ENCODE data around the gene STIMATE. TPM values are rescaled to one million over a fixed set of nuclear protein-coding genes. Genes with fewer than 3 reads are reported as not detected.

Gene STIMATE
- polyA plus RNA-seq, 1 donor: 5.9 TPM

- no peak for DNase-seq
- Histone ChIP-seq H3K9me3 (ENCODE audit: control insufficient read depth, low read depth, low read length) (no peaks in the 10 kb centered on the region), H3K4me3 (ENCODE audit: low read length) (no peak overlapping the region), H3K27me3 (ENCODE audit: control insufficient read depth, insufficient read depth, low read length) (no peaks in the 10 kb centered on the region), H3K27ac (ENCODE audit: low read length) (no peak overlapping the region), H3K36me3 (ENCODE audit: control insufficient read depth, insufficient read depth, low read length) (no peaks in the 10 kb centered on the region), H3K4me1 (ENCODE audit: control insufficient read depth, insufficient read depth, low read length) (no peaks in the 10 kb centered on the region)
- WGBS (ENCODE audit: insufficient coverage, low lambda C conversion rate): no CpG with 5 or more reads among the region's 8 CpGs
These were observed 23.8 kb downstream of the STIMATE start for GRCh38 chr3:52873433-52874159.

GRCh38 chr3:52872245-52872644 lies 25.1 kb downstream of the STIMATE start:
- WGBS (ENCODE audit: insufficient coverage, low lambda C conversion rate): 100% methylated on average over 2 of the region's 3 CpGs

GRCh38 chr3:52871761-52872160 lies 25.6 kb downstream of the STIMATE start:
- DNase-seq: no peak
- Histone ChIP-seq H3K4me3 (ENCODE audit: low read length) (no peak overlapping the region), H3K36me3 (ENCODE audit: control insufficient read depth, insufficient read depth, low read length) (no peaks in the 10 kb centered on the region), H3K9me3 (ENCODE audit: control insufficient read depth, low read depth, low read length) (no peaks in the 10 kb centered on the region), H3K4me1 (ENCODE audit: control insufficient read depth, insufficient read depth, low read length) (no peaks in the 10 kb centered on the region), H3K27ac (ENCODE audit: low read length) (no peak overlapping the region), H3K27me3 (ENCODE audit: control insufficient read depth, insufficient read depth, low read length) (no peaks in the 10 kb centered on the region)
- WGBS (ENCODE audit: insufficient coverage, low lambda C conversion rate): no CpG with 5 or more reads among the region's 9 CpGs

More at GRCh38 chr3:52872245-52872644, 25.1 kb downstream of the STIMATE start:
- no peaks in the 10 kb centered on the region for H3K9me3 ChIP-seq (ENCODE audit: control insufficient read depth, low read depth, low read length)
- no peak overlapping the region for H3K27ac ChIP-seq (ENCODE audit: low read length)
- H3K4me1 ChIP-seq (ENCODE audit: control insufficient read depth, insufficient read depth, low read length): no peaks in the 10 kb centered on the region
- no peaks in the 10 kb centered on the region for H3K27me3 ChIP-seq (ENCODE audit: control insufficient read depth, insufficient read depth, low read length)
- no peak for DNase-seq
- H3K4me3 ChIP-seq (ENCODE audit: low read length): no peak overlapping the region
- no peaks in the 10 kb centered on the region for H3K36me3 ChIP-seq (ENCODE audit: control insufficient read depth, insufficient read depth, low read length)

- no peaks in the 10 kb centered on the region for H3K9me3 ChIP-seq (ENCODE audit: control insufficient read depth, low read depth, low read length)
- H3K36me3 ChIP-seq (ENCODE audit: control insufficient read depth, insufficient read depth, low read length): no peaks in the 10 kb centered on the region
- no peaks in the 10 kb centered on the region for H3K4me1 ChIP-seq (ENCODE audit: control insufficient read depth, insufficient read depth, low read length)
- H3K27me3 ChIP-seq (ENCODE audit: control insufficient read depth, insufficient read depth, low read length): no peaks in the 10 kb centered on the region
- WGBS (ENCODE audit: insufficient coverage, low lambda C conversion rate): no CpG with 5 or more reads among the region's 10 CpGs
- no peak overlapping the region for H3K4me3 ChIP-seq (ENCODE audit: low read length)
- no peak overlapping the region for H3K27ac ChIP-seq (ENCODE audit: low read length)
- DNase-seq: no peak
These were observed 26.9 kb downstream of the STIMATE start for GRCh38 chr3:52870471-52870870.

- no peaks in the 10 kb centered on the region for H3K27me3 ChIP-seq (ENCODE audit: control insufficient read depth, insufficient read depth, low read length)
- 92% methylated on average over 2 of the region's 12 CpGs for WGBS (ENCODE audit: insufficient coverage, low lambda C conversion rate)
- no peak overlapping the region for H3K27ac ChIP-seq (ENCODE audit: low read length)
- no peaks in the 10 kb centered on the region for H3K4me1 ChIP-seq (ENCODE audit: control insufficient read depth, insufficient read depth, low read length)
- H3K9me3 ChIP-seq (ENCODE audit: control insufficient read depth, low read depth, low read length): no peaks in the 10 kb centered on the region
- H3K36me3 ChIP-seq (ENCODE audit: control insufficient read depth, insufficient read depth, low read length): no peaks in the 10 kb centered on the region
- no peak overlapping the region for H3K4me3 ChIP-seq (ENCODE audit: low read length)
- DNase-seq: no peak
These were observed 30.9 kb downstream of the STIMATE start for GRCh38 chr3:52866427-52866826.

GRCh38 chr3:52865994-52866393 lies 31.4 kb downstream of the STIMATE start:
- no peaks in the 10 kb centered on the region for H3K36me3 ChIP-seq (ENCODE audit: control insufficient read depth, insufficient read depth, low read length)
- no peak overlapping the region for H3K27ac ChIP-seq (ENCODE audit: low read length)
- WGBS (ENCODE audit: insufficient coverage, low lambda C conversion rate): 100% methylated on average over 2 of the region's 13 CpGs
- H3K4me1 ChIP-seq (ENCODE audit: control insufficient read depth, insufficient read depth, low read length): no peaks in the 10 kb centered on the region
- no peaks in the 10 kb centered on the region for H3K27me3 ChIP-seq (ENCODE audit: control insufficient read depth, insufficient read depth, low read length)
- no peak overlapping the region for H3K4me3 ChIP-seq (ENCODE audit: low read length)
- no peaks in the 10 kb centered on the region for H3K9me3 ChIP-seq (ENCODE audit: control insufficient read depth, low read depth, low read length)
- no peak for DNase-seq

- no peak overlapping the region for H3K4me3 ChIP-seq (ENCODE audit: low read length)
- H3K9me3 ChIP-seq (ENCODE audit: control insufficient read depth, low read depth, low read length): no peaks in the 10 kb centered on the region
- no peak overlapping the region for H3K27ac ChIP-seq (ENCODE audit: low read length)
- no peaks in the 10 kb centered on the region for H3K27me3 ChIP-seq (ENCODE audit: control insufficient read depth, insufficient read depth, low read length)
- 100% methylated on average over 1 of the region's 8 CpGs for WGBS (ENCODE audit: insufficient coverage, low lambda C conversion rate)
- DNase-seq: no peak
- no peaks in the 10 kb centered on the region for H3K4me1 ChIP-seq (ENCODE audit: control insufficient read depth, insufficient read depth, low read length)
- H3K36me3 ChIP-seq (ENCODE audit: control insufficient read depth, insufficient read depth, low read length): no peaks in the 10 kb centered on the region
These were observed 37.0 kb downstream of the STIMATE start for GRCh38 chr3:52860424-52860768.

GRCh38 chr3:52859686-52860423 lies 37.5 kb downstream of the STIMATE start:
- DNase-seq: no peak
- H3K4me1 ChIP-seq (ENCODE audit: control insufficient read depth, insufficient read depth, low read length): no peaks in the 10 kb centered on the region
- WGBS (ENCODE audit: insufficient coverage, low lambda C conversion rate): 92% methylated on average over 5 of the region's 8 CpGs
- no peak overlapping the region for H3K27ac ChIP-seq (ENCODE audit: low read length)
- no peaks in the 10 kb centered on the region for H3K27me3 ChIP-seq (ENCODE audit: control insufficient read depth, insufficient read depth, low read length)
- no peaks in the 10 kb centered on the region for H3K9me3 ChIP-seq (ENCODE audit: control insufficient read depth, low read depth, low read length)
- no peak overlapping the region for H3K4me3 ChIP-seq (ENCODE audit: low read length)
- no peaks in the 10 kb centered on the region for H3K36me3 ChIP-seq (ENCODE audit: control insufficient read depth, insufficient read depth, low read length)

- DNase-seq: no peak
- Histone ChIP-seq H3K9me3 (ENCODE audit: control insufficient read depth, low read depth, low read length) (no peaks in the 10 kb centered on the region), H3K4me3 (ENCODE audit: low read length) (no peak overlapping the region), H3K27me3 (ENCODE audit: control insufficient read depth, insufficient read depth, low read length) (no peaks in the 10 kb centered on the region), H3K36me3 (ENCODE audit: control insufficient read depth, insufficient read depth, low read length) (no peaks in the 10 kb centered on the region), H3K27ac (ENCODE audit: low read length) (no peak overlapping the region), H3K4me1 (ENCODE audit: control insufficient read depth, insufficient read depth, low read length) (no peaks in the 10 kb centered on the region)
- no CpG with 5 or more reads among the region's 5 CpGs for WGBS (ENCODE audit: insufficient coverage, low lambda C conversion rate)
These were observed 39.5 kb downstream of the STIMATE start for GRCh38 chr3:52857864-52858263.

GRCh38 chr3:52857133-52857532 lies 40.2 kb downstream of the STIMATE start:
- no peaks in the 10 kb centered on the region for H3K9me3 ChIP-seq (ENCODE audit: control insufficient read depth, low read depth, low read length)
- H3K36me3 ChIP-seq (ENCODE audit: control insufficient read depth, insufficient read depth, low read length): peaks cover 2% of the 10 kb centered on the region
- no peak overlapping the region for H3K27ac ChIP-seq (ENCODE audit: low read length)
- H3K4me3 ChIP-seq (ENCODE audit: low read length): no peak overlapping the region
- H3K4me1 ChIP-seq (ENCODE audit: control insufficient read depth, insufficient read depth, low read length): no peaks in the 10 kb centered on the region
- H3K27me3 ChIP-seq (ENCODE audit: control insufficient read depth, insufficient read depth, low read length): no peaks in the 10 kb centered on the region
- no peak for DNase-seq
- no CpG with 5 or more reads among the region's 3 CpGs for WGBS (ENCODE audit: insufficient coverage, low lambda C conversion rate)
